Bronchial epithelial cell (primary cell): ENCODE measurements around the gene SRC. TPM values are rescaled to one million over a fixed set of nuclear protein-coding genes. Genes with fewer than 3 reads are reported as not detected.

Experiments used
- DNase-seq: peaks from one replicate; pipeline ENCODE4 v3.0.0-alpha.2; 2010; ENCODE audit warnings: low read depth
- FAIRE-seq: peaks from 2 replicates; lab custom pipeline; 2011; peaks lifted over from hg19 to GRCh38; lab: Jason Lieb, UNC
- H3K27me3 ChIP-seq: 2 replicates; pipeline ENCODE4 v1.5.1; 2011; ENCODE audit warnings: low read length; ENCODE audit not compliant: control insufficient read depth, insufficient read depth
- H3K36me3 ChIP-seq: 2 replicates; pipeline ENCODE4 v1.5.1; 2011; ENCODE audit warnings: low read length; ENCODE audit not compliant: control insufficient read depth, insufficient read depth
- H3K4me3 ChIP-seq: 2 replicates; pipeline ENCODE4 v1.5.1; 2011; ENCODE audit warnings: mild to moderate bottlenecking, low read depth, low read length, control low read depth
- total RNA-seq: library from RNA; depleted of rRNA; stranded (reverse); fragments of >200 nt; gene quantifications from 2 replicates; pipeline ENCODE4 v1.2.1, GENCODE V29; 2014
- TF ChIP-seq, protein P1 (sequence below): IDR thresholded peaks from 2 replicates; pipeline ENCODE4 v1.5.1; 2011; ENCODE audit warnings: mild to moderate bottlenecking, moderate library complexity, low read length, control low read depth, inconsistent platforms; ENCODE audit not compliant: insufficient read depth, severe bottlenecking

Gene SRC
- total RNA-seq, 1 donor from 2014 or later: 16.6 TPM

DNA sequence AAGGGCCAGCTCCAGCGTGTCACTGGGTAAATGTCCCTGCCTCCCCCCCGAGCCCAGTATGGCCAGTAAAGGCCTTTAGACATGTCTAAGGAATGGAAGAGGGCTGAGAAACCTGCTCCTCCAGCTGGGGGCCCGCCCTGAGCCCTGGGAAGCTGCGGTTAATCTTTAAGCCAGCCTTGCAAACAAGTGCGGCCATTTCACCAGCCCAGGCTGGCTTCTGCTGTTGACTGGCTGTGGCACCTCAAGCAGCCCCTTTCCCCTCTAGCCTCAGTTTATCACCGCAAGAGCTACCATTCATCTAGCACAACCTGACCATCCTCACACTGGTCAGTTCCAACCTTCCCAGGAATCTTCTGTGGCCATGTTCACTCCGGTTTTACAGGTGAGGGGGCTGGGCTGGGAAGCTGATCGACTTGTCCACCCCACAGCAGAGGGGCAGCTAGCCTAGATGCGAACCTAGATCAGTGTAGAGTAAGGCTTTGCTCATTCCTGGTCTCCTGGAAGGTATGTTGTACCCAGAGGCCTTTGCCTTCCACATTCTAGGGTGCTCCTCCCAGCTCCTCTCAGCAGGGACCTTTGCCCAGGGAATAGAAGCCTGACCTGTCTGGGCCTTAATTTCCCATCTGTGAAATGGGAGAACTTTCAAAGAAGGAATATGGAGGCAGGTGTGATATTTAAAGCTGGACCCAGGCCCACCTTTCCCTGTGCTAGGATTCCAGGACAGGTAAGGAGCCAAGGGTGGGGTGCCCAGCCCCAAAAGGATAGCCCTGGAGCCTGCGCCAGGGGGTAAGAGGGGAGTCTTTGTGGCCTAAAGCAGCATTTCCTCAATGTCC, 1.2 kb upstream of the SRC start:
- peak overlapping the region; percentile 50 for H3K4me3 ChIP-seq
- no peaks in the 10 kb centered on the region for H3K27me3 ChIP-seq
- FAIRE-seq (no peak), DNase-seq (peak; percentile 51)
- TF ChIP-seq, protein P1, sequence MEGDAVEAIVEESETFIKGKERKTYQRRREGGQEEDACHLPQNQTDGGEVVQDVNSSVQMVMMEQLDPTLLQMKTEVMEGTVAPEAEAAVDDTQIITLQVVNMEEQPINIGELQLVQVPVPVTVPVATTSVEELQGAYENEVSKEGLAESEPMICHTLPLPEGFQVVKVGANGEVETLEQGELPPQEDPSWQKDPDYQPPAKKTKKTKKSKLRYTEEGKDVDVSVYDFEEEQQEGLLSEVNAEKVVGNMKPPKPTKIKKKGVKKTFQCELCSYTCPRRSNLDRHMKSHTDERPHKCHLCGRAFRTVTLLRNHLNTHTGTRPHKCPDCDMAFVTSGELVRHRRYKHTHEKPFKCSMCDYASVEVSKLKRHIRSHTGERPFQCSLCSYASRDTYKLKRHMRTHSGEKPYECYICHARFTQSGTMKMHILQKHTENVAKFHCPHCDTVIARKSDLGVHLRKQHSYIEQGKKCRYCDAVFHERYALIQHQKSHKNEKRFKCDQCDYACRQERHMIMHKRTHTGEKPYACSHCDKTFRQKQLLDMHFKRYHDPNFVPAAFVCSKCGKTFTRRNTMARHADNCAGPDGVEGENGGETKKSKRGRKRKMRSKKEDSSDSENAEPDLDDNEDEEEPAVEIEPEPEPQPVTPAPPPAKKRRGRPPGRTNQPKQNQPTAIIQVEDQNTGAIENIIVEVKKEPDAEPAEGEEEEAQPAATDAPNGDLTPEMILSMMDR: no peak
- no peaks in the 10 kb centered on the region for H3K36me3 ChIP-seq

DNA sequence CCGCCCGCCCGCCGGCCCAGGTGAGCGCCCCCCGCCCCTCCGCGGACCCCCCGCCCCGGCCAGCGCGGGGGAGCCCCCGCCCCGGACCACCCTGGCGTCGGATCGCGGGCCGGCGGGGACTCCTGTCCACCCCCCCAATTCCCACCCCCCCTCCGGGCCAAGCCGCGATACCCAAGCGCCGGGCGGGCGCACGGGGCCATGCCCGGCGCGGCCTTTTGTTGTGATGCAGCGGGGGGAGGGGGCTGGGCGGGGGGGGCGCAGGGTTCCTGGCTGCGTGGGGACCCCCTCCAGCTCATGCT, 245 bp downstream of the SRC start:
- FAIRE-seq (no peak), DNase-seq (no peak)
- peaks cover 1% of the 10 kb centered on the region for H3K36me3 ChIP-seq
- no peaks in the 10 kb centered on the region for H3K27me3 ChIP-seq
- peak overlapping the region; percentile 50 for H3K4me3 ChIP-seq
- TF ChIP-seq, protein P1: no peak

DNA sequence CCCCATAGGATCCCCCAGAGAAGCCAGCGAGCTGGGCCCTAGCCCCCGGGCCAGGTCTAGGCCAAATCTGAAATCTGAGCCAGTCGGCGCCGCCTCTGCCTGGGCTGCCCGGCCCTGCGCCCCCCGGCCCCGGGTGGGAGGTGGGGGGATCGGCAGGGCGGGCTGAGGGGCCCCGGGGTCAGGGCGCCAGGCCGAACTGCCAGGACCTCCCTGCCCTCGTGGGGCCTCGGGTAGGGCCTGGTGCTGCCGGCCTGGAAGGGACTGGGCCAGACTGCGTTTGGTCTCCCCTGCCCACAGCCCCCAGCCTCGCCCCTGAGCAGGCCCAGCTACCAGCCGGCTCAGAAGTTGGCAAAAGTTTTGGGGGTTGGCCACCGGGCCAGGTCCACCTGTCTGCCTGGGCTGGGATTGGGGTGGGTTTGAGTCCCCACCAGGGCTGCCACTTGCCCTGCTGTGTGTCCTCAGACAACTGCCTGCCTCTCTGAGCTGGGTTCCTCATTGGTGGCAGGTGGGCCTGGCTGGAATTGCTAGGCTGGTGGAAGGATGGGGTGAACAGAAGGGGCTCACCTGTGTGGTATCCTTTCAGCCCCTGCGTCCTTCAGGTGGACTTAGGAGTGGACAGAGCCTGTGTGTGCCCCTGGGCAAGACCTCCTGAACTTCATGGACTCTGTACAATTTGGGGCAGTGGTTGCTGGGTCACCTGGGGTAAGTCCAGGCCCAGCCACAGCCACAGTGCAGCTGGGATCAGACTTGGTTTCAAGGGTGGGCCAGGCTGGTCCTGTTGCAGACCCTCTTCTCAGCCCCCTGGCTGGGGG, 801 bp downstream of the SRC start:
- TF ChIP-seq, protein P1: no peak
- no peak for DNase-seq
- H3K27me3 ChIP-seq: no peaks in the 10 kb centered on the region
- no peak for FAIRE-seq
- peaks cover 1% of the 10 kb centered on the region for H3K36me3 ChIP-seq
- peak overlapping the region; percentile 50 for H3K4me3 ChIP-seq

DNA sequence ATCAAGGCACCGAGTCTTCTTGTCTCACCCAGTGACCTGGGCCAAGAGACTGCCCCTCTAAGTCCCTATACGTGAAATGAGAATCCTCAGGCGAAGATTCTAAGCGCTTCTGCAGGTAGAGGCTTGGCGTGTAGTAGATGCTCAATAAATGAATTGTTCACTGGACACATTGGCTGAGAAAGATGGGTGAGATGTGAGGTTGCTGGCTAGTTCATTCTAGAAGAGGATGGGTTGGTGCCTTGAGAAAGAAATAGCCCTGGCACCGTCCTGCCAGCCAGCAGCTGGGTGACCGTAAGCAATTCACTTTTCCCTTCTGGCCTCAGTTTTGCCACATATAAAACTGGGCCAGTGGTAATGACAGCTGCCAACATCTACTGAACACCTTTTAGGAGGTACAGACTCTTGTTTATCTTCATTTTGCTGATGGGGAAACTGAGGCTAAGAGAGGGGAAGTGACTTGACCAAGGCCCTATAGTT, 1.4 kb downstream of the SRC start:
- TF ChIP-seq, protein P1: no peak
- H3K36me3 ChIP-seq: peaks cover 4% of the 10 kb centered on the region
- H3K27me3 ChIP-seq: no peaks in the 10 kb centered on the region
- FAIRE-seq (no peak), DNase-seq (no peak)
- no peak overlapping the region for H3K4me3 ChIP-seq

DNA sequence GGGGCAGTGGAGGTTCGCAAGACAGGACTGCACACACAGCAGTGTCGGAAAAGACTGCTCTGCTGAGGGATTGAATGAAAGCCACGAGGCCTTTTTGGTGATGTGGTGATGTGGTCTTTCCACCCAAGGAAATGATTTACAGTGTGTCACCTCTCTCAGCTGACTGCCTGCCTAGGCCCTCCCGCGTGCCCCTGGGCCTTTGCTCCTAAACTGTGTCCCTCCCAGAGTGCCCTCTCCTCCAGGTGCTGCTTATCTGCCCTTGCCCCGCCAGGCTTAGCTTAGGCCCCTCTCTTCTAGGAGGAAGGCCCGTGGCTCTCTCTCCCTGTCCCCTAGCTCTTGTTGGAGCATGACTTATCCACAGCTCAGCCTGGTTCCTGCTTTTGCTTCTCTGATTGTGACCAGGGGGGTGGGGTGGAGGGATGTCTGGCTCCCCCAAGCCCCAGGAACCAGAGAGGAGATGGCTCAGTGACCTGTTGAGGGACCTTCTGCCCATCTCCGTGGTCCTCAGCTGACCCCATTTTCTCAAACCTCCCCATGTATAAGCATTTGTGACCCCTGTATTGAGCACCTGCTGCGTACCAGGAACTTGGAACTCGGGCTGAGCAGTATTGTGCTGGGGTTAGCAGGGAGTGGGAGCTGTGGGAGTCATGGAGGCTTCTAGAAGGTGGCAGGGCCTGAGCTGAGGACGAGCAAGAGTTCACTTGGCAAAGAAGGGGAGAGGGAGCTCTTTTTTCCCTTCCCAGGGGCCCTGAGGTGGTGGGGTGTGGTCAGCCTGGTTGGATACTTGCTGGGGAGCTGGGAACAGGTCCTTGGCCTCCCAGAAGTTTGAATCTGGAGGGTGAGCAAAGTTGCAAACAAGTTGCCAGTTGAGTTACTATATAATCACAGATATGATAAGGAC, 2.2 kb downstream of the SRC start:
- TF ChIP-seq, protein P1: no peak
- Histone ChIP-seq H3K4me3 (no peak overlapping the region), H3K27me3 (no peaks in the 10 kb centered on the region), H3K36me3 (peaks cover 4% of the 10 kb centered on the region)
- DNase-seq (no peak), FAIRE-seq (no peak)
